Hepatocyte (in vitro differentiated cells): ENCODE measurements around the gene ARFIP1.

Experiments
- CTCF ChIP-seq: fragments of 200-600 bp; sonication (generic); IDR thresholded peaks from 2 replicates; pipeline ENCODE4 v1.5.1; 2016; ENCODE audit warnings: antibody characterized with exemption, mild to moderate bottlenecking; ENCODE audit not compliant: poor library complexity
- EZH2 ChIP-seq: fragments of 200-600 bp; sonication (generic); IDR thresholded peaks from 2 replicates; pipeline ENCODE4 v1.6.1; 2016; ENCODE audit warnings: antibody characterized with exemption, mild to moderate bottlenecking, borderline replicate concordance

- TF ChIP-seq CTCF (no peak), EZH2 (no peak)
Observed at GRCh38 chr4:152881974-152882373, 102.2 kb downstream of the ARFIP1 start.
